ENCODE data around the gene GNS.

- TF ChIP-seq CTCF (IDR thresholded peaks at IDR 0.05; ENCODE audit: poor library complexity, severe bottlenecking) (no peak), RAD21 (conservative IDR thresholded peaks at IDR 0.05) (no peak), EZH2 (IDR thresholded peaks at IDR 0.05; ENCODE audit: borderline replicate concordance, insufficient read depth, low read length, poor library complexity, severe bottlenecking) (no peak), REST (IDR thresholded peaks at IDR 0.05; ENCODE audit: borderline replicate concordance) (no peak), POLR2AphosphoS5 (IDR thresholded peaks at IDR 0.05) (no peak)
These were observed 86.2 kb downstream of the GNS start for GRCh38 chr12:64672925-64673409.
